Tongue (tissue), 3 donors: Measurements from ENCODE around the gene HTR3B. TPM values are rescaled to one million over a fixed set of nuclear protein-coding genes. Genes with fewer than 3 reads are reported as not detected.

Experiments used
- DNase-seq: peaks from one replicate; pipeline ENCODE4 v3.0.0-alpha.2; 2015
- small RNA-seq: library from RNA; depleted of rRNA; stranded (forward); fragments of <200 nt; gene quantifications from one replicate; pipeline ENCODE3, GENCODE V24; 2014; ENCODE audit warnings: low replicate concordance
- total RNA-seq: library from RNA; depleted of rRNA; stranded (reverse); fragments of >200 nt; gene quantifications from one replicate; pipeline ENCODE4 v1.2.3, GENCODE V29; 2014

The HTR3B gene
- total RNA-seq, 1 donor from 2014 or later = not detected

- peak; percentile 84 for DNase-seq
Measured at GRCh38 chr11:113991170-113991569, 86.6 kb downstream of the HTR3B start.

- DNase-seq = peak; percentile 30
Measured at GRCh38 chr11:113991718-113992458, 87.3 kb downstream of the HTR3B start.

- DNase-seq = no peak
Measured at GRCh38 chr11:113992459-113993110, 88.0 kb downstream of the HTR3B start.

GRCh38 chr11:113994077-113994954 lies 89.7 kb downstream of the HTR3B start:
- peak; percentile 53 for DNase-seq

Small RNA genes lying within 50 kb of the gene (small RNA-seq; reads per million reads assigned to genes)
- gene RNU6-1107P = not detected

Other genes starting within 250 kb of the HTR3B start
- 0.92 TPM for gene TMPRSS5, start 198.5 kb upstream of the HTR3B start, total RNA-seq
- 22.2 TPM for gene ZW10, start 131.1 kb upstream of the HTR3B start, total RNA-seq
- not detected for gene CLDN25, start 125.0 kb upstream of the HTR3B start, total RNA-seq
- 107 TPM for gene USP28, start 29.2 kb upstream of the HTR3B start, total RNA-seq
- not detected for gene HTR3A, start 70.3 kb downstream of the HTR3B start, total RNA-seq
- gene ZBTB16, start 154.9 kb downstream of the HTR3B start, total RNA-seq = 52.1 TPM